GM20000 (cell line): ENCODE measurements around the gene C14orf39.

Experiments used
- DNase-seq: peaks from one replicate; pipeline ENCODE4 v3.0.0; 2012; ENCODE audit warnings: low spot score
- TF ChIP-seq, protein P1 (sequence below): IDR thresholded peaks from 2 replicates; pipeline ENCODE4 v1.5.1; 2012; ENCODE audit warnings: mild to moderate bottlenecking, control low read depth; ENCODE audit errors: extremely low read depth, missing control alignments

C14orf39 gene, protein sequence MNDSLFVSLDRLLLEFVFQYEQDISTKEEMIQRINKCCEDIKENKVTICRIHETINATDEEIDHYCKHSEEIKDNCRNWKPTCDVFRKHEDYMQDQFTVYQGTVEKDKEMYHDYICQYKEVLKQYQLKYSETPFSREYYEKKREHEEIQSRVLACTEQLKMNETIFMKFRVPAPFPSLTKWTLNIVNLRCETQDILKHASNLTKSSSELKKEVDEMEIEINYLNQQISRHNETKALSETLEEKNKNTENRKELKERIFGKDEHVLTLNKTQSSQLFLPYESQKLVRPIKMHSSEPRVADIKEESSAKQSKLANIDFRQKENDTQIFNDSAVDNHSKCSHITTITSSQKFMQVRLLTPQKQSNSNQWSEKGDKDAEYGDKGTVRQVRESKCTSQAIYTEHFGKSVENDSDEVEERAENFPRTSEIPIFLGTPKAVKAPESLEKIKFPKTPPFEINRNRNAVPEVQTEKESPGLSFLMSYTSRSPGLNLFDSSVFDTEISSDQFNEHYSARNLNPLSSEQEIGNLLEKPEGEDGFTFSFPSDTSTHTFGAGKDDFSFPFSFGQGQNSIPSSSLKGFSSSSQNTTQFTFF

DNA sequence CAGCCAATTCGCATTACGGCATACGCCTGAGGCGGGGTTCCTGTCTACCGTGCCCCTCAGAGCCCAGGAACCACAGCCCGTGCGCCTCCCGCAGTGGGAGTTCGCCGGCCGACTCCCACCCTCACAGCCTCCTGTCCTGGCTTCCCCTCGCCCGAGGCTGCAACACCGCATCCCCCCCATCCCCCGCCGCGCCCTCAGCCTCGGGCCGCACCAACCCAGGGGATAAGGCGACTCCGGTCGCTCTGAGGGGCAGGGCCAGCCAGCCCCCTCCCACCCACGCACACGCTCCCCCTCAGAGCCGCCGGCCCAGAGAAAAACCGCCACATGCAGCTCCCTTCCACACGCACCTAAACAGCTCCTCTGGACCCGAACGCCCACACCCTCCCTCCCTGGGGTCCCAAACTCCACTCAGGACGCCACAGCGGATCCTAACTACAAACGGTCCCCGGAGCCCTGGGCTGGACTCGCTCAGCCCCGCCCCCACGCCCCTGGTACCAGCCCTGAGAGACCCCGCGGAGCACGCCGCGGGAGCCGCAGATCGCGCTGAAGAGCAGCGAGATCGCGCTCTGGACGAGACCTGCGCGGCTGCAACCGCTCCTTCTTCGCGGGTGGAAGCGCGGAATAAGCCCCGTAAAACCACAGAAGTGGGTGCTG, at the start of gene C14orf39:
C14orf39 (minus strand) TSS at position 466 of the 654 bp plus-strand sequence. CDS start 985 bp downstream, outside the sequence.
- no peak for DNase-seq
- TF ChIP-seq, protein P1, sequence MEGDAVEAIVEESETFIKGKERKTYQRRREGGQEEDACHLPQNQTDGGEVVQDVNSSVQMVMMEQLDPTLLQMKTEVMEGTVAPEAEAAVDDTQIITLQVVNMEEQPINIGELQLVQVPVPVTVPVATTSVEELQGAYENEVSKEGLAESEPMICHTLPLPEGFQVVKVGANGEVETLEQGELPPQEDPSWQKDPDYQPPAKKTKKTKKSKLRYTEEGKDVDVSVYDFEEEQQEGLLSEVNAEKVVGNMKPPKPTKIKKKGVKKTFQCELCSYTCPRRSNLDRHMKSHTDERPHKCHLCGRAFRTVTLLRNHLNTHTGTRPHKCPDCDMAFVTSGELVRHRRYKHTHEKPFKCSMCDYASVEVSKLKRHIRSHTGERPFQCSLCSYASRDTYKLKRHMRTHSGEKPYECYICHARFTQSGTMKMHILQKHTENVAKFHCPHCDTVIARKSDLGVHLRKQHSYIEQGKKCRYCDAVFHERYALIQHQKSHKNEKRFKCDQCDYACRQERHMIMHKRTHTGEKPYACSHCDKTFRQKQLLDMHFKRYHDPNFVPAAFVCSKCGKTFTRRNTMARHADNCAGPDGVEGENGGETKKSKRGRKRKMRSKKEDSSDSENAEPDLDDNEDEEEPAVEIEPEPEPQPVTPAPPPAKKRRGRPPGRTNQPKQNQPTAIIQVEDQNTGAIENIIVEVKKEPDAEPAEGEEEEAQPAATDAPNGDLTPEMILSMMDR: no peak

DNA sequence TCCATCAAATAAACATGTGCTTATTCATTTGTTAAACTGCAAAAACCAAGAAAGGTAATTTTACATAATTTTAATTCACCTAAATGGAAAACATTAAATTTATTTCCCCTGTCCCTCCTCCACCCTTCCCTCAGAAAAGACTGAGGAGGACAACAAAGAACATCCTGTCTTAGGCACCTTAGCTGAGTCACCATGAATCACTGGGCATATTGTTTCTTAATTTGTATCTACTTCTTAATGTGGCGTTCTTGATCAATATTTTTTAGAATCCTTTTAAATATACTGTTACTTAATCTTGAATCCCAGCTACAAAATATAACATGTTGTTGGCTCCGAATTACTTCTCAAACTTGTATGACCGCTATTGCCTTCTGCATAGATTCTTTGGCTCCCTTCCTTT, 46.6 kb upstream of the C14orf39 start:
- TF ChIP-seq, protein P1: no peak
- no peak for DNase-seq

DNA sequence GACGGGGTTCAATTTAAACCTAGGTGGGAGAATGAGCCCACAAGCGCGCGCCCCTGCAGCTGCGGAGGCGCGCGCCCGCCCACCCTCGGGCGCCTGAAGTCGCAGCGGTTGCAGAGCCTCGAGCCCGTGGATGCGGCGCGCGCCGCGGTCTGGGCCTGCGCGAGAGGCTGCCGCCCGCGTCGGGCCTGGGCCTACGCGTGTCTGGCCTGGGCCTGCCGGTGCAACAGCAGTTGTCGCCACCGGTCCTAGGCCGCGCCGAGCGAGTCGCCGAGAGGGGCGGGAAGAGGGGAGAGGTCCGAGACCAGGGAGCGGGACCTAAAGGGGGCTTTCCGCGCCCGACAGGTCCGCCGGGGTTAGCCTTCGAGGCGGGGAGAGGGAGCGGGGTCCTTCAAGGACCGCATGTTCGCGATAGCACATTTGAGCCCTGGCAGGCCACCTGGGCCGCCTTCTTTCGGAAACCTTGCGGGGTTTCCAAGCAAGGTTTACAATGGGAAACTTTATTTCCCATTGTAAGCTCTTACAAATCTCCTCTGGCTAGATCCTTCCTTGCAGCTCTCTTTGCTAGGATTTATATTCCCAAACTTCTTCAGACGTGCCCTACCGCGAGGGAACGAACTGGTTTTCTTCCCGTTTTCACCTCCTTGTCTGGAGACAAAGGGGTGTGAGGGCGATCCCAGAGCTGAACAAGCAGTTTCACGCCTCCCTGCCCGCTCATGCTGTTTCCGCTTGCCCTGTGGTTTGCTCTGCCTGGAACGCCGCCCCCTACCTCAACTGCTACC, 29.8 kb upstream of the C14orf39 start:
- TF ChIP-seq, protein P1: no peak
- DNase-seq: no peak

DNA sequence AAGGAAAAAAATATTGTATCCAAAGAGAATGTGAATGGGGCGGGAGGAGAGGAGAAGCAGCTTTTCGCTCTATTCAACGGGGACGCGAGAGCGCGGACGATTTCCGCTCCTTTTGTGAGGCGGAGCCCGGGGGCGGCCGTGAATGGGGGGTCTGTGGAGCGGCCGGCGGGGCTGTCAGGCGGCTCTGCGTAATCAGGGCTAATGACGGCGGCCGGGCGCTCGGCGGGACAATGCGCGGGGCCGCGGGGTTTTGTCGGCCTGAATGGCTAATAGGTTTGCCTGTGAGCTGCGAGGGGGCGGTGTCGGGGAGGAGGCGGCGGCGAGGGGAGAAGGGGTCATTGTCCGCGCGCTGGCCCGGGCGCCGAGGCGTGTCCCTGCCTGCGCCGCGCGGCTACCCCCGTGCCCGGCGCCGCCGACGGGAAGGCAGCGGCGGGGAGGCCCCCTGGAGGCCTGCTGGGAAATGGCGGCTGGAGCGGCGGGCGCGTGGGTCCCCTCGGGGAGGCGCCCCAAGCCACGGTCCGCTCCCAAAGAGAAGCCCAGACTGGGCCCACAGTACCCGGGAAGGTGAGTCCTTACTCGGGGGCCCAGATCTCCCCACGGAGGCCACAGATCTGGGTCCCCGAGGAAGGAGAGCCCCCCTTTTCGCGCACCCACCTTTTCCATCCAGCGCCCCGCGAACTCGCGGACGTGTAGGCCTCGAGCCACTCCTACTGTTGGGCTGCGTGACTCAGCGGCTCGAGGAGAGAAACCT, 29.1 kb upstream of the C14orf39 start:
- peak; percentile 68 for DNase-seq
- TF ChIP-seq, protein P1: peak; percentile 39

DNA sequence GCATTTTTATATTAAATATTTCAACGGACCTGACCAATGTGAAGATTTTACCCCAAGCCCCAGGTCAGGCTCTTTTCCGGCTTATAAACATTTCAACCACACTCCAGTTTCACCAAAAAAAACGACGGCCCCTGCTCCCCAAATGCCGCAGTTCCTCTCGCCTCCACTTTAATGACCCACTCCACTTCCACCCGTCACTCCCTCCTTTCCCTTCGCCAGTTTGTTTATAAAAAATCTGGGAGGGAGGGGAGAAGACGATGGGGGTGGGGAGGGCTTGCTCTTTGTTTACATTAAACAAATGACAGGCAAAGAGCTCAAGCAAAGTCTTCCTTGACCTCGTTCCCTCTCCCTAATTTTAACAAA, 28.5 kb upstream of the C14orf39 start:
- peak; percentile 14 for DNase-seq
- TF ChIP-seq, protein P1: no peak

DNA sequence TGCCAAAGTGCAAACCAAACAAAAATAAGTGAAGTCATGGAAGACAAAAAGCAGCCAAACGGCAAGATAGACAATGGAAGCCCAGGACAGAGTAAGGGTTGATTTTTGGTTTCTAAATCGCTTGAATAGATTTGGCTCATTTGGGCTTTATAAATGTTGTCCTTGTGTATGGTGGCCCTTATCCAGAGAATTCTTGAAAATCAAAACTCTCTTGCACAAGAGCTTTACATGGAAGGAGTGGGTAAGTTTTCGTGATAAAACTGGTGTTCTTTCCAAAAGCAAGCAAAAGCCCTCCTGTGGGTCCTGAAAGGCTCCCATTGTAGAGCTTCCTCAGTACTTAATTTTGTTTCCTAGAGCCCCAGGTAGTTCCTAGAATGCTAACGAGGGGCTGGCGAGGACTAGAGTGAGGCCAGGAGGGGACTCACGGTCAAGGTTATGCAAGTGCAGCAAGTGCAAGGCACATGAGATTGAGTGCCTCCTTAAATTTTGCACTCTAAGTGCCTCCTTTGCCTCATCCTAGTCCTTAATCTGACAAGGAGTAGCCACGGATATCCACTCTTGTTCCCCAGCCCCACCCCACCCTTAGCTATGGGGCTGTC, 27.2 kb upstream of the C14orf39 start:
- DNase-seq: no peak
- TF ChIP-seq, protein P1: no peak
